Dermis microvascular lymphatic vessel endothelial cell (primary cell): ENCODE measurements around the gene CACNA1G. TPM values are rescaled to one million over a fixed set of nuclear protein-coding genes. Genes with fewer than 3 reads are reported as not detected.

Source experiments
- DNase-seq, 2 donors: peaks; one replicate each; pipeline versions ENCODE4 v3.0.0 to v3.0.0-alpha.2; 2010; ENCODE audit warnings: low read depth in 2 of 2
- total RNA-seq: library from RNA; depleted of rRNA; stranded (reverse); fragments of >200 nt; gene quantifications from 2 replicates; pipeline ENCODE4 v1.2.1, GENCODE V29; 2014

Gene CACNA1G
- total RNA-seq, 1 donor from 2014 or later: not detected

GRCh38 chr17:50533185-50533584 is 27.3 kb upstream of the CACNA1G start:
- no peak for DNase-seq

- no peak for DNase-seq
Measured at GRCh38 chr17:50533720-50534148, 26.8 kb upstream of the CACNA1G start.

- peak in 1 of 2 donors; percentile 26 for DNase-seq
Measured at GRCh38 chr17:50534222-50534978, 26.1 kb upstream of the CACNA1G start.

- DNase-seq: no peak
Measured at GRCh38 chr17:50534979-50535326, 25.6 kb upstream of the CACNA1G start.

- no peak for DNase-seq
Measured at GRCh38 chr17:50535407-50535806, 25.1 kb upstream of the CACNA1G start.

GRCh38 chr17:50536683-50537646 is 23.6 kb upstream of the CACNA1G start:
- DNase-seq: no peak

GRCh38 chr17:50537721-50538548 is 22.6 kb upstream of the CACNA1G start:
- no peak for DNase-seq

GRCh38 chr17:50538549-50539410 is 21.7 kb upstream of the CACNA1G start:
- DNase-seq: no peak

GRCh38 chr17:50539762-50540559 is 20.6 kb upstream of the CACNA1G start:
- no peak for DNase-seq

GRCh38 chr17:50540560-50541401 is 19.7 kb upstream of the CACNA1G start:
- no peak for DNase-seq

- no peak for DNase-seq
Measured at GRCh38 chr17:50541402-50541715, 19.2 kb upstream of the CACNA1G start.

GRCh38 chr17:50541716-50542688 is 18.5 kb upstream of the CACNA1G start:
- DNase-seq: peak; percentile 30 to 85

- DNase-seq: no peak
Measured at GRCh38 chr17:50542795-50543774, 17.4 kb upstream of the CACNA1G start.

- DNase-seq: no peak
Measured at GRCh38 chr17:50544516-50544915, 16.0 kb upstream of the CACNA1G start.

GRCh38 chr17:50545311-50545710 is 15.2 kb upstream of the CACNA1G start:
- DNase-seq: no peak

GRCh38 chr17:50546701-50547034 is 13.8 kb upstream of the CACNA1G start:
- DNase-seq: no peak
